NCI-H1417 treated with DMSO at 0.1 percent for 48 hours (cell line): ENCODE data around the gene MDFIC2.
"Not testable (repeated sequence)": the region's sequence is repeated elsewhere in the genome, so short reads cannot be mapped to it uniquely, and the experiment has no call there.

Source experiments
- DNase-seq: peaks from one replicate; lab custom pipeline; 2025; lab: John Stamatoyannopoulos, UW

The MDFIC2 gene

DNA sequence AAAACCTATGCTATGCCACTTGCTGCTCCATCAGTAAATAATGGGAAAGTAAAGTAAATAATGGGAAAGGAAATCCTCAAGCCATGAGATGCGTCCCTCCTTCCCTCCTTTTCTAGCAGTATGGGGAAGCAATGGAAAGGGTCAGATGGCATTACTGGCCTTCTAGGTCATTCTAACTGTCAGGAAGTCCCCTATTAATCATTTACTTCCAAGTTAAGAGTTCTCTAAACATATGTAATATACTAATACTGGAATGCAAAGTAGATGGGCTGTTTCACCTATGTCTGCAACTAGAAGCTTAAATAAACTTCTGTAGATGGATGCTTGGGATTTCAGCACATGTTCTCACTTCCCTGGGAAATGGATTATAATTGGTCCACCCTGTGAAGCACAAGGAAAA, 55.9 kb downstream of the MDFIC2 start:
- DNase-seq = no peak

DNA sequence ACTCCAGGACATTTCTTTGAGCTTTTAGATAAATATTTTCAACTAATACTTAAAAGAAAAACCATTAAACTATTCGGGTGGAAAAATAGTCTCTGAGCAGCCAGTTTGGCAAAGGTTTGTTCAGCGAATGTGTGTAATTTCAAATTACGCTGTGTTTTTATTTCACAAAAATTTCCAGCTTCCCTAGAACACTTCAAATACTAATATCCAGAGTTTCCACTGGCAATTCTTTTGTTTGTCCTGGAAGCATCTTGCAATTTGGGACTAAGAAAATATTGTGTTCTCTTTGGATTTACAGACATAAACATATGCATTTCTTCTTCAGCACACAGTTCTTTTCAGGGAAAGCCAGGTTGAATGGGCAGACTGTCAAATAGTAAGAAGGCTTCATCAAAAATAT, 61.9 kb downstream of the MDFIC2 start:
- DNase-seq = no peak

DNA sequence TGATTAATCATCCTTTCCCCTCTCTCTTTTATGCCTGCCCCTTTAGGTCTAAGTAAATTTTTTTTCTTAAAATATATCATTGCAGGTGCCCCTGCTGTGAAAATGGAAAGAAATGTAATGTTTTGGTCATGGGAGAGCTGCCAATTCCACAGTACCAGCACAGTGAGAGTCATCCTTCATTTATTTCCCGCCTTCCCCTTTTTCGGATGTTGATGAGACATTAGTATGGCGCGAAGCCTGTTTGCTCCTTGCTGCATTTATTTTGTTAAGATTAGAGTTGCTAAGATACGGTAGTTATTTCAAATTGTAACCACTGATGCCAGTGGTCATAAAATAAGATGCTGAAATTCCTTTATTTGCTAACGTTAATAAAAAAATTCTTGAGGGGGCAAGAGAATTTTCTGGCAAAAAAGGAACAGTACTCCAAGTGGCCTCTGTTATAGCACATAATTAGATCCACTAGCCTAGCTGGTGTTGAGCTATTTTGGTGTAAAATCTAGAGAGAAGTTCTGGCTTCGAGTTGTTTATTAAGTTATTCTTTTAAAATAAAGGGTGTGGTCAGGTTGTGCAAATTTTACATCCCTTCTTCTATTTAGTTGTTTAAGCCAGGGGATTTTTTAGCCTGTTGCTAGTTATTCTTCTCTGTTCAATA, 62.8 kb downstream of the MDFIC2 start:
- DNase-seq = no peak

- DNase-seq = no peak
Measured at GRCh38 chr3:70248856-70249255, 63.6 kb downstream of the MDFIC2 start.

DNA sequence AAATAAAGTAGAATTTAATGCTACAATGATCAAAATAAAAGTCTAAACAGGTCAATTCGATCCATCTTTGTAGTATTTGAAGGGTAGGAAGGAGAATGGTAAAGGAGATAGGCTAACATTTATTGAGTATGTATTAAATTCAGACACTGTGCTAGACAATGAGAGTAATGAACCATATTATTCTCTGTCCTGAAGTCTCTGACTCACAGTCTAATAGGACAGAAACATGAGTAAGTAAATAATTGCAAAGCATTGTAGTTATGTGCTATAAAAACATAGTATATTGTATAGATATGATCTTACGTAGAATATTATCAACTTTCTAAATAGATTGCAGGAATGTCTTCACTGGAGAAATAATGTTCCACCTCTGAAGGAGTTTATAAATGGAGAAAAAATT, 64.5 kb downstream of the MDFIC2 start:
- no peak for DNase-seq

- no peak for DNase-seq
Measured at GRCh38 chr3:70245746-70246525, 66.5 kb downstream of the MDFIC2 start.

DNA sequence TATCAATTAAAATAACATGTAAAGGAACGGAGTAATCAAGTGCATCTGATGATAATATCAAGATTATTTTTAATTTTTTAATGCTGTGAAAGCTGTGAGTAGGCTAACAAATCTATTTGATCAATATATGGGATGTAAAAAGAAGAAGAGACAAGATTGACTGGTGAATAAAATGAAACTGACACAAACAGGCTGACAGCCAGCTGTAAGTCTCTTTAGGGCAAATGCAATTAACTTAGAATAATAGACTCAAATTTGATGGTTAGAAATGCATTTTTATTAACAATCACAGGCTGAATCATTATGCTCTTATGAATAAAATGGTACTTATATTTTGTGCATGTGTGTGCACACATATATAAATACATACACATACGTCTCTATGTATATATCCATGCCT, 68.0 kb downstream of the MDFIC2 start:
- no peak for DNase-seq

DNA sequence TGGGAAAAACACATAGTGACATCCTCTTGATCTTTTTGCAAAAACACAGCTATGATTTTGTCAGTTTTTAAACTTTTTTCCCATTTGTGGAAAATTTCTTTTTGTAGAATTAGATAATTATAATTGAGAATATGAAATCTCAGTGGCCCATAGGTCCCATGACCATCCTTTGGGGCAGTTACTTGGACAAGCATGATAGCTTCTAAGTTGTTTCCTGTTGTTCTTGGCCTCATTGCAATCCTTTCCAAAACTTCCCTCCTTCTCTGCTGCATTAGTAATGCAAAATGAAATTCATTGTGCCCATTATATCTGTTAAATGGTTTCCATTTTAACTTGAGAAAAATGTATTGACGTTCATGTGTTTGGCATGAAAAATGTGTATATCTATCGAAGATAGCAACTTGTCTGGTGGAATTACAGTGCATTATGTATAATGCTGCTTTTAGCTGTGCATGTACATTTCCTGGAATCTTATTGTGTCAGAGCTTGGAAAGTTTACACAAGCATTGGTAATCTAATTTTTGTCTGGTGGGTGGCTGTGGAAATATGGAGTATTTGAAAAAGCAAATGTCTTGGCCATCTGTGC, 70.0 kb downstream of the MDFIC2 start:
- DNase-seq = no peak

DNA sequence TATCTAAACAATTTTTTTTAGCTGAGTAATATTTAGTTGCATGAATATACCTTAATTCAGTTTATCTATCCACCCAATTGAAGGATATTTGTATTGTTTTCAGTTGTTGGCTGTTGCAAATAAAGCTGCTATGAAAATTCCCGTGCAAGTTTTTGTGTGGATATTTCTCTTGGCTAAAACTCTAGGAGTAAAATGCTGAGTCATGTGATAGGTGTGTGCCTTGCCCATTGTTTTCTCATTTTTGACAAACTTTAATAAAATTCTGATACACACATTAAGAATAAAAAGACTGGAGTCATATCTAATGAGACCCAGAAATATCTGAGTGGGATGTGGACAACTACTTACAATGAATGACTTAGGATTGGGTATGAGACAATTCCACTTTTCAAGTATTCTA, 78.6 kb downstream of the MDFIC2 start:
- no peak for DNase-seq

DNA sequence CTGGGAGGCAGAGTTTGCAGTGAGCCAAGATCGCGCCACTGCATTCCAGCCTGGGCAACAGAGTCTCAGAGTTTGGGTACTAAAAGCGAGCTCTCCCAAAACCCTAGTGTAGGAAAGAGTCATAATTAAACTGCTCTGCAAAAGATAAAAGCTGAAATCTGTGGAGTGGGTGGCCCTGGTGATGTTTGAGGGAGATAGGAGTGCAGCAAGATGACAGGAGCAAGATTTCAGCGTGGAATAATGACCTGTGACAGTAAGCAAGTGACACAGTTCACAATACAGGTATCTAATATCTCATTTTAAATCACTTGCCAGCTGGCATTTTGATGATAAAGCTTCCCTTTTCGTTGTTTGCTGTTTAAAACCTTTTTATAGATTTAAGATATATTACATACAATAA, 79.3 kb downstream of the MDFIC2 start:
- no peak for DNase-seq

GRCh38 chr3:70231266-70231701, 81.2 kb downstream of the MDFIC2 start:
- DNase-seq = no peak

- no peak for DNase-seq
Measured at GRCh38 chr3:70227437-70227836, 85.0 kb downstream of the MDFIC2 start.

GRCh38 chr3:70225146-70225545, 87.3 kb downstream of the MDFIC2 start:
- DNase-seq = no peak

DNA sequence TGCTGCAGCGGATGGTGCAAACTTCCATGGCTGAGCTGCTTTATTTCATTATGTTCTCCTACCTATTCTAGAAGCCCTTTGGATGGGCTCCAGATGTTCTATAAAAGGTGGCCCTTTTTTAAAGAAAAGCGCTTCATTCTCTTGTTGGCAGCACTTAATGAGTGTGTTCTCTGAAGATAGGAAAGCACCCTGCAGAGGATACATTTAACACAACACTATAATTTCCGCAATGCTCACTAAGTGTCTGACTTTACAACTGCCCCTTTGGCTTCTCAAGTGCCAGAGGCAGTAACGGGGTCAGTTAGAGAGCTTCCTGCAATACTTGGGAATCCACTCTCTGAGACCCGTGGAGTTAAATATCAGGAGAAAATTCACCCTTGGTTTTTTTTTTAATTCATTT, 88.1 kb downstream of the MDFIC2 start:
- no peak for DNase-seq

- no peak for DNase-seq
Measured at GRCh38 chr3:70218471-70218870, 94.0 kb downstream of the MDFIC2 start.

- not testable (repeated sequence) for DNase-seq
Measured at GRCh38 chr3:70211274-70211673, 101.2 kb downstream of the MDFIC2 start.

GRCh38 chr3:70201975-70202374, 110.5 kb downstream of the MDFIC2 start:
- DNase-seq = no peak

DNA sequence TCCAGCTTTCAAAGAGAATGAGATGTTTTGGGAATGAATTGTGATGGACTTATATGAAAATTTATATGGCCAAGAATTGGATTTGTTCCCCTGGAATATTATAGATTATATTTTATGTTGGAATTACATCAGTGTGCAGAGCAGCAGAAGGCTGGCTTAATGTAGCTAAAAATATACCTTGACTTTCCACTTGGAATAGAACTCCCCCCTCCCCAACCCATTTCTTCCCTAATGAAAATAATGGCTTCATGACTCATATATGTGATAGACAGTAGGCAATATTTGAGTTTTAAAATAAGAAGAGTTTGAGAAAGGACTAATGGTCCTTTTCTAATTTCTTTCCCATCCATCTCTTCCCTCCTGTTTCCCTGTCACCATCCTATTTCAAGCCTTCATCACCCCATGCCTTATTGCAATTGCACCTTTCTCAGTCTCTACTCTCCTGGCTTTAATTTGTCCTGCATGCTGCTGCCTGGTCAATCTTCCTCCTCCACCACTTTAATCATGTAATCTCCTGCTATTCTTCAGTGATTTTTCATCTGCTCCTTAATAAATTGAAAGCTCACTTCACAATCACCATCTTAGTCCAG, 122.5 kb downstream of the MDFIC2 start:
- no peak for DNase-seq

DNA sequence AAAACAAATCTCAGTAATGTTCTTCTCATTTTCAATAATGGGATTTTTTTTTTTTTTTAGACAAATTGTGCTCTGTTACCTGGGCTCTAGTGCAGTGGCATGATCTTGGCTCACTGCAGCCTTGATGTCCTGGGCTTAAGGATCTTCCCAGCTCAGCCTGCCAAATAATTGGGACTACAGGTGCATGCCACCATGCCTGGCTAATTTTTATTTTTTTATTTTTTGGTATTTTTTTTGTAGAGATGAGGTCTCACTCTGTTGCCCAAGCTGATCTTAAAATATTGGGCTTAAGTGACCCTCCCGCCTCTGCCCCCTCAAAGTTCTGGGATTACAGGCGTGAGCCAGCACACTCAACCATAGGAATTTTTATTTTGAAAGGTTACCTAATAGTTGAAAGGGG, 126.2 kb downstream of the MDFIC2 start:
- no peak for DNase-seq

- DNase-seq = no peak
Measured at GRCh38 chr3:70185661-70186060, 126.8 kb downstream of the MDFIC2 start.

DNA sequence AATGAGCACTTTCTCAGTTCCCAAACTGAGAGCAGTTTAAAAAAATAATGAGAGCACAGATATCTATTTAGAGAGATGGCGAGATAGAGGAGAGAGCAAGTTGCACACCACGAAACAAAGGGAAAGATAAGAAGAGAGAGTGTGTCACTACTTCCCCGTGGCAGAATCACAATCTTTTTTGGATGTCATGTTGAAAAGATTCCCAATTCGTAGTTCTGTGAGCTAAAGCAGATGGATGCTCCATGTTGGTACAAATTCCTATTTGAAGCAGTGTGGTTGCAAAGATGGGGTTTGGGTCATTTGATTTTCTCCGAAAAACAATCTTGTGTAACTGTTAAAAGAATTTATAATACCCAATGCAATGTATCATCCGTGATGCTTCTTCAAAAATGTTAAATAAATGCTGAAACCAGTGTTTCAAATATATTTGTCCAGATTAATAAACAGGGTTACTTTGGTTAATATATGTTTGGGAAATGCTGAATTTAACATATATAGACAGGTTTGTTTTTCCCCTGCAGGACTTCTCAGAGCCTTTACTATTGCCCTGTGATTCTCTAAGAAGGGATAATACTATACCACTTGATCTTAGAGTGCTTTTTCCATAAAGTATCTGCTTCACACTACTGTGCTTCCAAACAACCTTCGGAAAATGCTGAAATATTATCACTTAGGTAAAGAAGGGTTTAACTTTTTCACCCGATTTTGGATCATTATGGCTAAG, 128.5 kb downstream of the MDFIC2 start:
- no peak for DNase-seq

DNA sequence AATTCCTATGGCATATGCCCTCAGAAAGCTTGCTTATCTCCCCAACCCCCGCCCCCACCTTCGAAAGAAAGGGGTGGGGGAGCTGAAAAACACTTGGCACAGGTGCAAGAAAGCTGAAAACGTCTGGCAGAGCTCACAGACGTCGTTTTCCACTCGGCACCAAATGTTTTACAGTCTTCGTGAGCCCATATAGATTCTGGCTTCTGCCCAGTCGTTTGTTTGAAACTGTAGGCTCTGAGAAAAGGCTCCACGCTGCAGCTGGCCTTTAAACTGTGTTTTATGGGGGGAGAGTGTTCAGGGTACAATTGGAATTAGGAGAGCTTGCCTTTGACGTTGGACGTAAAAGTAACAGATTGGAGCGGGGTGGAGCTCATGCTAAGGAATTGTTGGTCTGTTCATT, 130.3 kb downstream of the MDFIC2 start:
- no peak for DNase-seq
